Transverse colon (tissue), 4 donors: Measurements from ENCODE around the gene PCF11. TPM values are rescaled to one million over a fixed set of nuclear protein-coding genes. Genes with fewer than 3 reads are reported as not detected.

Experiments
- DNase-seq: peaks from one replicate; pipeline ENCODE4 v3.0.0-alpha.2; 2019
- H3K27ac ChIP-seq, 4 donors: fragments of 200-600 bp; sonication (generic); 2 replicates each; pipeline ENCODE4 v1.5.1; 2016 to 2018; ENCODE audit warnings: inconsistent platforms in 4 of 4
- H3K27me3 ChIP-seq: fragments of 200-600 bp; sonication (generic); 2 replicates; pipeline ENCODE4 v1.5.1; 2017; ENCODE audit warnings: inconsistent platforms
- H3K36me3 ChIP-seq, 4 donors: fragments of 200-600 bp; sonication (generic); 2 replicates each; pipeline ENCODE4 v1.5.1; 2017 to 2019; ENCODE audit warnings: inconsistent platforms in 4 of 4
- H3K4me1 ChIP-seq, 4 donors: fragments of 200-600 bp; sonication (generic); 2 replicates each; pipeline ENCODE4 v1.5.1; 2017 to 2020; ENCODE audit warnings: inconsistent platforms in 4 of 4
- H3K4me3 ChIP-seq, 4 donors: fragments of 200-600 bp; sonication (generic); 1 replicate in 1 of 4; 2 replicates in 3 of 4; pipeline versions ENCODE4 v1.5.1 to v1.6.1; 2017 to 2019; ENCODE audit warnings: inconsistent platforms in 4 of 4
- H3K9me3 ChIP-seq, 2 donors: fragments of 200-600 bp; sonication (generic); 2 replicates each; pipeline ENCODE4 v1.5.1; 2017 to 2019; ENCODE audit warnings: inconsistent platforms in 2 of 2
- EP300 ChIP-seq: sonication (generic); formaldehyde crosslinking; IDR thresholded peaks from one replicate; pipeline ENCODE4 v1.6.1; 2017; ENCODE audit warnings: antibody characterized with exemption, low read depth
- POLR2A ChIP-seq: fragments of 450-650 bp; IDR thresholded peaks from one replicate; pipeline ENCODE4 v1.6.1; 2016; ENCODE audit warnings: antibody characterized with exemption, mild to moderate bottlenecking, moderate library complexity
- POLR2AphosphoS5 ChIP-seq, 3 donors: sonication (generic); formaldehyde crosslinking; IDR thresholded peaks; one replicate each; pipeline ENCODE4 v1.6.1; 2016; ENCODE audit warnings: antibody characterized with exemption in 3 of 3
- WGBS, 2 donors: methylation state at CpG; one replicate each; pipeline ENCODE4 v1.1.5; 2018; ENCODE audit warnings: low coverage in 1 of 2; 5-methylcytosine and 5-hydroxymethylcytosine counted together
- in situ Hi-C, 4 donors: fragments of 200-750 bp; cut with MboI; loops; one replicate each; pipeline versions ENCODE4 v1.15.0 to v1.15.1; 2017; ENCODE audit warnings: low sequenced_read_pairs in 3 of 4, low pct_ligation_motif_present in 1 of 4, low pct_unique_long_range_greater_than_20kb in 1 of 4
- intact Hi-C: fragments of 100-400 bp; cut with DNase I; formaldehyde crosslinking; loops from one replicate; pipeline ENCODE4 v1.15.1; 2023; ENCODE audit warnings: low total_unique reads
- total RNA-seq, 4 donors: library from RNA; depleted of rRNA; stranded (reverse); fragments of >200 nt; gene quantifications; one replicate each; pipeline ENCODE4 v1.1.0, GENCODE V29; 2016
- TF ChIP-seq, protein P1 (sequence below), 5 experiments: fragments of 200-600 bp in 3 of 5; fragments of 450-650 bp in 2 of 5; sonication (generic) in 3 of 5; IDR thresholded peaks; 1 replicate in 2 of 5; 2 replicates in 3 of 5; pipeline ENCODE4 v1.5.1; 2016 to 2017; ENCODE audit warnings: antibody characterized with exemption in 5 of 5, inconsistent platforms in 3 of 5, mild to moderate bottlenecking in 2 of 5, moderate library complexity in 1 of 5

Gene PCF11
- total RNA-seq, 4 donors from 2014 or later = 81.1 to 346 (median 154) TPM

- Histone ChIP-seq H3K27me3 (no peaks in the 10 kb centered on the region), H3K36me3 (peaks cover 0 to 25% (median 10%) of the 10 kb centered on the region in 4 donors), H3K27ac (peak overlapping the region; percentile 91 to 97 (median 93)), H3K4me1 (peaks cover 9 to 40% (median 22%) of the 10 kb centered on the region in 4 donors), H3K4me3 (peak overlapping the region; percentile 29 to 86 (median 64)), H3K9me3 (no peaks in the 10 kb centered on the region)
- in situ Hi-C loops = loop anchor here in 2 of 4 donors (10.0 to 25.0 kb wide), 2 partner anchors 105 to 288 kb away; partner anchors contain the start of genes DDIAS (in 2 of the 2) and PRCP (in 2 of the 2)
- DNase-seq = no peak
- 4 to 11% methylated on average over 5 to 8 of the region's 8 CpGs for WGBS, 2 donors
- intact Hi-C loops = no loop called here
- TF ChIP-seq POLR2AphosphoS5 (IDR thresholded peaks at IDR 0.05) (no peak), POLR2A (no peak), EP300 (no peak)
- TF ChIP-seq, protein P1, sequence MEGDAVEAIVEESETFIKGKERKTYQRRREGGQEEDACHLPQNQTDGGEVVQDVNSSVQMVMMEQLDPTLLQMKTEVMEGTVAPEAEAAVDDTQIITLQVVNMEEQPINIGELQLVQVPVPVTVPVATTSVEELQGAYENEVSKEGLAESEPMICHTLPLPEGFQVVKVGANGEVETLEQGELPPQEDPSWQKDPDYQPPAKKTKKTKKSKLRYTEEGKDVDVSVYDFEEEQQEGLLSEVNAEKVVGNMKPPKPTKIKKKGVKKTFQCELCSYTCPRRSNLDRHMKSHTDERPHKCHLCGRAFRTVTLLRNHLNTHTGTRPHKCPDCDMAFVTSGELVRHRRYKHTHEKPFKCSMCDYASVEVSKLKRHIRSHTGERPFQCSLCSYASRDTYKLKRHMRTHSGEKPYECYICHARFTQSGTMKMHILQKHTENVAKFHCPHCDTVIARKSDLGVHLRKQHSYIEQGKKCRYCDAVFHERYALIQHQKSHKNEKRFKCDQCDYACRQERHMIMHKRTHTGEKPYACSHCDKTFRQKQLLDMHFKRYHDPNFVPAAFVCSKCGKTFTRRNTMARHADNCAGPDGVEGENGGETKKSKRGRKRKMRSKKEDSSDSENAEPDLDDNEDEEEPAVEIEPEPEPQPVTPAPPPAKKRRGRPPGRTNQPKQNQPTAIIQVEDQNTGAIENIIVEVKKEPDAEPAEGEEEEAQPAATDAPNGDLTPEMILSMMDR (IDR thresholded peaks at IDR 0.05) = no peak
Observed at GRCh38 chr11:83192606-83193245, 35.8 kb downstream of the PCF11 start.

- H3K4me3 ChIP-seq = peak within 1 kb of the TSS; percentile 36 to 86 (median 64)
- no peaks in the 10 kb centered on the region for H3K27me3 ChIP-seq
- H3K36me3 ChIP-seq = peaks cover 0 to 32% (median 10%) of the 10 kb centered on the region in 4 donors
- in situ Hi-C loops (loop anchor here in 2 of 4 donors (10.0 to 25.0 kb wide), 2 partner anchors 106 to 289 kb away; partner anchors contain the start of genes DDIAS (in 2 of the 2) and PRCP (in 2 of the 2)), intact Hi-C loops (no loop called here)
- TF ChIP-seq POLR2A = peak; percentile 82
- TF ChIP-seq, protein P1 (IDR thresholded peaks at IDR 0.05) = peak in 1 of 5 experiments; percentile 31
- no peak for TF ChIP-seq EP300
- peak; percentile 90 to 96 (median 95) for TF ChIP-seq POLR2AphosphoS5 (IDR thresholded peaks at IDR 0.05)
- peak within 1 kb of the TSS; percentile 91 to 97 (median 93) for H3K27ac ChIP-seq
- peak; percentile 93 for DNase-seq
- H3K4me1 ChIP-seq = peaks cover 9 to 41% (median 22%) of the 10 kb centered on the region in 4 donors
- WGBS, 2 donors = 0% methylated on average over 10 to 67 of the region's 67 CpGs
- H3K9me3 ChIP-seq = no peaks in the 10 kb centered on the region
Observed at GRCh38 chr11:83193315-83194280, 36.7 kb downstream of the PCF11 start, which contains the start of gene ANKRD42. Gene ANKRD42, plus strand, starts transcription at chr11:83193712. Its CDS starts 959 bp downstream, at chr11:83194671.

DNA sequence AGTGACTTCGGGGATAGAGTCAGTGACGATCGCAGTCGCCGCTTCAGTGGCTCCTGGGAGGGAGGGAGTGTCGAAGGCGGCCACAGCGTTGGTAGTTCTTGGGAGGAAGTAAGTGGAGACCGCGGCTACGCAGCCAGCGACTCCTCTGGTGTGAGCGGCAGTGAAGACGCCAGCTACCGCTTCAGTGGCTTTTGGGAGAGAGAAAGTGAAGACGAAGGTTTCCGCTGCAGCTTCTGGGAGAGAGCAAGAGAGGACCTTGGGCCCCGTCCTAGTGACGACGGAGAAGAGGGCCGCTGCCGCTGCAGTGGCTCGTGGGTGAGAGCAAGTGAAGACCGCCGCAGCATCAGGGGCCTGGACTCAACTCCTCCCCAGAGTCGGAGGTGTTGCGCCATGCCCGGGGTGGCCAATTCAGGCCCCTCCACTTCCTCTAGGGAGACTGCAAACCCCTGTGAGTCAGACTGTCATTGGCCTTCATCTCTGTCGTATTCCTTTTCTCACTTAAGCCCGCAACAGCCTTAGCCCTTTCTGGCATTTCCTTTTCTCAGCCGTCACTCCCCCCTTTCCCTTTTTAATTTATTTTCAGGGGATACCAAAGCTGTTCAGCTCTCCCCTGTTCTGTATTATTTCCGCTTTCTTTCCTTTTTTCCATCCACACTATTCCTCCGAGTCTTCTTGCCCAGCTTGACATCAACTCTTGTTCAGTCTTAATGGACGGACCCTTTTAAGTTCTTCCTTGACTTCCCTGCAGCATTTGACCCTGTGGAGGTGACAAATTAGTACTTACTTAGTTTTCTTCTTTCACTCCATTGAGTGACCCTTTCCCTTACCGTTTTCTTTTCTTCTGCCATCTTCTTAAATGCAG lies 37.6 kb downstream of the PCF11 start:
- Histone ChIP-seq H3K27me3 (no peaks in the 10 kb centered on the region), H3K9me3 (no peaks in the 10 kb centered on the region), H3K4me3 (peak overlapping the region; percentile 36 to 86 (median 64)), H3K27ac (peak overlapping the region; percentile 91 to 97 (median 93)), H3K36me3 (peaks cover 0 to 33% (median 9%) of the 10 kb centered on the region in 4 donors), H3K4me1 (peaks cover 9 to 41% (median 22%) of the 10 kb centered on the region in 4 donors)
- in situ Hi-C loops = loop anchor here in 2 of 4 donors (10.0 to 25.0 kb wide), 2 partner anchors 107 to 290 kb away; partner anchors contain the start of genes DDIAS (in 2 of the 2) and PRCP (in 2 of the 2)
- TF ChIP-seq POLR2A = peak; percentile 50
- no peak for TF ChIP-seq EP300
- TF ChIP-seq POLR2AphosphoS5 (IDR thresholded peaks at IDR 0.05) = peak; percentile 45 to 69 (median 50)
- TF ChIP-seq, protein P1 (IDR thresholded peaks at IDR 0.05) = no peak
- peak; percentile 68 for DNase-seq
- 2 to 8% methylated on average over 7 to 34 of the region's 35 CpGs for WGBS, 2 donors
- intact Hi-C loops = no loop called here
